Bronchial epithelial cell (primary cell): ENCODE results near the gene BUB1. TPM values are rescaled to one million over a fixed set of nuclear protein-coding genes. Genes with fewer than 3 reads are reported as not detected.

Source experiments
- DNase-seq: peaks from one replicate; pipeline ENCODE4 v3.0.0-alpha.2; 2010; ENCODE audit warnings: low read depth
- FAIRE-seq: peaks from 2 replicates; lab custom pipeline; 2011; peaks lifted over from hg19 to GRCh38; lab: Jason Lieb, UNC
- H3K27me3 ChIP-seq: 2 replicates; pipeline ENCODE4 v1.5.1; 2011; ENCODE audit warnings: low read length; ENCODE audit not compliant: control insufficient read depth, insufficient read depth
- H3K36me3 ChIP-seq: 2 replicates; pipeline ENCODE4 v1.5.1; 2011; ENCODE audit warnings: low read length; ENCODE audit not compliant: control insufficient read depth, insufficient read depth
- H3K4me3 ChIP-seq: 2 replicates; pipeline ENCODE4 v1.5.1; 2011; ENCODE audit warnings: mild to moderate bottlenecking, low read depth, low read length, control low read depth
- total RNA-seq: library from RNA; depleted of rRNA; stranded (reverse); fragments of >200 nt; gene quantifications from 2 replicates; pipeline ENCODE4 v1.2.1, GENCODE V29; 2014
- TF ChIP-seq, protein P1 (sequence below): IDR thresholded peaks from 2 replicates; pipeline ENCODE4 v1.5.1; 2011; ENCODE audit warnings: mild to moderate bottlenecking, moderate library complexity, low read length, control low read depth, inconsistent platforms; ENCODE audit not compliant: insufficient read depth, severe bottlenecking

The BUB1 gene
- total RNA-seq, 1 donor from 2014 or later = 1.3 TPM

DNA sequence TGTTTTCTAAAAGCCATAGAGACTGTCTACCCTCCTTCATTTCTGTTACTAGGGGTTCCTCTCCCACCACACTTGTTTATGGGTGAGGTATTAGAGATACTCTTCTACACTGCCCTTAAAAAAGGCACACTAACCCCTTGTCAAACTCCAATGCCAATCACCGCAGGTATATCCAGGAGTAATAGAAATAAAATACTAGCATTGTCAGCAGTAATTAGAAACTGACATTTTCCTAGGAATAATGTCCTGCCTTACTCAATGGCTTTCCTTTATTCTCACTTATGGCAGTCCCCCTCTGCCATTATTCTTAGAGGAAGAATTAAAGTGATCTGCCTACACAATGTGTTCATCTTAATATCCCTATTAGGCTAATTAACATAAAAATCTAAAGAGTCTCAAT is 5.0 kb upstream of the BUB1 start:
- Histone ChIP-seq H3K36me3 (no peaks in the 10 kb centered on the region), H3K4me3 (no peak overlapping the region), H3K27me3 (no peaks in the 10 kb centered on the region)
- FAIRE-seq = no peak
- no peak for DNase-seq
- TF ChIP-seq, protein P1, sequence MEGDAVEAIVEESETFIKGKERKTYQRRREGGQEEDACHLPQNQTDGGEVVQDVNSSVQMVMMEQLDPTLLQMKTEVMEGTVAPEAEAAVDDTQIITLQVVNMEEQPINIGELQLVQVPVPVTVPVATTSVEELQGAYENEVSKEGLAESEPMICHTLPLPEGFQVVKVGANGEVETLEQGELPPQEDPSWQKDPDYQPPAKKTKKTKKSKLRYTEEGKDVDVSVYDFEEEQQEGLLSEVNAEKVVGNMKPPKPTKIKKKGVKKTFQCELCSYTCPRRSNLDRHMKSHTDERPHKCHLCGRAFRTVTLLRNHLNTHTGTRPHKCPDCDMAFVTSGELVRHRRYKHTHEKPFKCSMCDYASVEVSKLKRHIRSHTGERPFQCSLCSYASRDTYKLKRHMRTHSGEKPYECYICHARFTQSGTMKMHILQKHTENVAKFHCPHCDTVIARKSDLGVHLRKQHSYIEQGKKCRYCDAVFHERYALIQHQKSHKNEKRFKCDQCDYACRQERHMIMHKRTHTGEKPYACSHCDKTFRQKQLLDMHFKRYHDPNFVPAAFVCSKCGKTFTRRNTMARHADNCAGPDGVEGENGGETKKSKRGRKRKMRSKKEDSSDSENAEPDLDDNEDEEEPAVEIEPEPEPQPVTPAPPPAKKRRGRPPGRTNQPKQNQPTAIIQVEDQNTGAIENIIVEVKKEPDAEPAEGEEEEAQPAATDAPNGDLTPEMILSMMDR = no peak

DNA sequence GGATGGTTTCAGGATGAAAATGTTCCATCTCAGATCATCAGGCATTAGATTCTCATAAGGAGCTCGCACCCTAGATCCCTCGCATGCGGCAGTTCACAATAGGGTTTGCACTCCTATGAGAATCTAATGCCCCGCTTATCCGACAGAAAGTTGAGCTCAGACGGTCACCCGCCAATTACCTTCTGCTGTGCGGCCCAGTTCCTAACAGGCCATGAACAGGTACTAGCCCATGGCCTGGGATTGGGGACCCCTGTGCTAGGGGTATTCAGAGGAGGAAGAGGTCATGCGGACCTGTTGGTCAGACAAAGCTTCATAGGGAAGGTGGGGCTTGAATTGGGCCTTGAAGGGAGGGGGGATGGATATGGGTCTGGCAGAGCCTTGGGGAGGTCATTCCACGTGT is 4.4 kb upstream of the BUB1 start:
- DNase-seq (no peak), FAIRE-seq (no peak)
- Histone ChIP-seq H3K36me3 (no peaks in the 10 kb centered on the region), H3K27me3 (no peaks in the 10 kb centered on the region), H3K4me3 (no peak overlapping the region)
- TF ChIP-seq, protein P1 = no peak

DNA sequence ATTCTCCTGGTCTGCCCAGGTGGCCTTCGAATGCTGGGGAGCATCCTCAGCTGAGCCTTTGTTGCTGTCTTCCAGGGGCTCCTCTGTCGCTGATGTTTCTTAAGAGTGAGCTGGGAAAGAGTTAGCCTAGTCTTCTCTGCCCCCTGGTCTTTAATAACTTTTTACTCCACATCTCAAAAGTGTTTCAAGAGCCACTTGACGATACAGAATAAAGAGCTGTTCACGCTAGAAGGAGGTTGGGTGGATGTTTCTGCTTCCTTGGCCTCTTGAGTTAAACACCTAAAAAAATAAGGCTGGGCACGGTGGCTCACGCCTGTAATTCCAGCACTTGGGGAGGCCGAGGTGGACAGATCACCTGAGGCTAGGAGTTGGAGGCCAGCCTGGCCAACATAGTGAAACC is 2.8 kb upstream of the BUB1 start:
- H3K27me3 ChIP-seq = no peaks in the 10 kb centered on the region
- TF ChIP-seq, protein P1 = no peak
- no peaks in the 10 kb centered on the region for H3K36me3 ChIP-seq
- FAIRE-seq = no peak
- no peak for DNase-seq
- H3K4me3 ChIP-seq = no peak overlapping the region

DNA sequence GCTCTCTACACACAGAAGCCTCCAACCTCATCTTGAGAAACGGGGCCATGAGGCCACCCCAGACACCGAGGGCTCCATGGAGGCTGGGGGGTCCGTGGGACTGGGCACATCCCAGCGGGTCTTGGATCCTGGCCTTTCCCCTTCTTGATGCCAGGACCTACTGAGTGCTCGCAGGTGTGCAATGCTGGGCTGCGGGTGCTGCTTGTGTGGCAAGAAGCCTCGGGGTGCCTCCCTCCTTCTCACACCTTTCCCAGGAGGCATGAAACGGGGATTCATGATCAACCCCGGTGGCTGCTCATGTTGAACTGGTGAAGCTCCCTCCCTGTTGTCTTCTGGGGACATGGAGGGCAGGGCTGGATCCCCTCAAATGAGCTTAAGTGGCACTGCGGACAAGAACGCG is 2.0 kb upstream of the BUB1 start:
- no peak for FAIRE-seq
- DNase-seq = no peak
- TF ChIP-seq, protein P1 = no peak
- Histone ChIP-seq H3K27me3 (no peaks in the 10 kb centered on the region), H3K36me3 (no peaks in the 10 kb centered on the region), H3K4me3 (no peak overlapping the region)

DNA sequence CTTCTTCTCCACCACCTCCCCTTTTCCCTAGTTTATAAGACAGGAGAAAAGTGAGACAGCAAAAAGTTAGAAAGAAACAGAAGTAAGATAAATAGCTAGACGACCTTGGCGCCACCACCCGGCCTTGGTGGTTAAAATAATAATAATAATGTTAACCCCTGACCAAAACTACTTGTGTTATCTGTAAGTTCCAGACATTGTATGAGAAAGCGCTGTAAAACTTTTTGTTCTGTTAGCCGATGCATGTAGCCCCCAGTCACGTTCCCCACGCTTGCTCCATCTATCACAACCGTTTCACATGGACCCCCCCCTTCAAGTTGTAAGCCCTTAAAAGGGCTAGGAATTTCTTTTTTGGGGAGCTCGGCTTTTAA is 1.5 kb upstream of the BUB1 start:
- no peak for FAIRE-seq
- TF ChIP-seq, protein P1 = no peak
- Histone ChIP-seq H3K4me3 (no peak overlapping the region), H3K36me3 (no peaks in the 10 kb centered on the region), H3K27me3 (no peaks in the 10 kb centered on the region)
- peak; percentile 2 for DNase-seq

DNA sequence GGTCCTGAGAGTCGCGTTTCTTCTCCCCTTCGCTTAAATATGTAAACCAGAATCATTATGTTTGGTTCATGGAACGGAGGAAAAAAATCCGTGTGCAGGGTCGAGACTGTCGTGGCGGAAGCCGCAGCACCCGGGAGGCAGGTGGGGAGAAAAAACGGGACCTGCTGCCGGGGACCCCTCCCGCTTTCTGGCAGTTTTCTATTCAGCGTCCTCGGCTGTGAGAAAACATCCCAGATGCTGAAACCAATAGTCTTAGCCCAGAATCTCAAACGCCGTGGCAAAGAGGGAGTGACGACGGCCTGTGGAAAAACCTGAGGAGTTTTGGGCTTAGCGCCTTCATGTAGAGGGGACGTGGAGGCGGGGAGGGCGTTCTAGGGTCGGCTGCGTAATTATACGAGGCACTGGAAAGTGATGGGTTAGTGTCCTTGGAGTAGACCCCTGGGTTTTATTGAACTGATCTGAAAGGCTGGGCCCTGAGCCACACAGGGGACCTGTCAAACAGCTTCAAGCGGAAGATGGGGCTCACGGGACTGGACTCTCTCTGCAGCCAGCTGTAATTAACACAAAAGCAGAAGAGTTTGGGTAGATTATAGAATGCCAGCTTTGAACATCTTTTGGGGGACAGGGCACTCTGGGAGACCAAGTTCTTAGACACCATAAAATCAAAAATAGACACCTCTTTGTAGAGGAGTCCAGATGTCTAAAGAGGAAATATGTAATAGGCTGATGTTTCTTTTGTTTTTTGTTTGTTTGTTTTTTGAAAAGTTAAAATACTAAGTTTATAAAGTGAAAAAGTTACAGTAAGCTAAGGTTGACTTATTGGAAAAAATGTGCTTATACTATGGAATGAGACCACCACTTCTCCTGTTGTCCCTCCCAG is 834 bp upstream of the BUB1 start:
- peak; percentile 8 for DNase-seq
- no peaks in the 10 kb centered on the region for H3K36me3 ChIP-seq
- no peak for FAIRE-seq
- no peaks in the 10 kb centered on the region for H3K27me3 ChIP-seq
- peak overlapping the region; percentile 76 for H3K4me3 ChIP-seq
- TF ChIP-seq, protein P1 = no peak
